Measurements from ENCODE around the gene TMC8.

The TMC8 gene

DNA sequence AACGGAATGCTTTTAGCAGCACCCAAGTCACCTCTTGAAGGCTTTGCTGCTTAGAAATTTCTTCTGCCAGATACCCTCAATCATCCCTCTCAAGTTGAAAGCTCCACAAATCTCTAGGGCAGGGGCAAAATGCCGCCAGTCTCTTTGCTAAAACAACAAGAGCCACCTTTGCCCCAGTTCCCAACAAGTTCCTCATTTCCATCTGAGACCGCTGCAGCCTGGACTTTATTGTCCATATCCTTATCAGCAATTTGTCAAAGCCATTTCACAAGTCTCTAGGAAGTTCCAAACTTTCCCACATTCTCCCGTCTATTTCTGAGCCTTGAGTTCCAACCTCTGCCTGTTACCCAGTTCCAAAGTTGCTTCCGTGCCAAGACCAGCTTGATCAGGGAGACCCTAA lies 29.5 kb upstream of the TMC8 start:
- Histone ChIP-seq H3K4me3 (ENCODE audit: low read depth in 1 of 2, low read length in 2 of 2) (no peak overlapping the region), H3K4me1 (ENCODE audit: control insufficient read depth in 1 of 2, insufficient read depth in 2 of 2, low read length in 2 of 2) (peaks cover 0 to 2% of the 10 kb centered on the region in 2 donors), H3K9me3 (ENCODE audit: control insufficient read depth in 1 of 2, low read length in 2 of 2) (no peaks in the 10 kb centered on the region), H3K27ac (ENCODE audit: low read depth, low read length) (no peak overlapping the region), H3K9ac (ENCODE audit: low read depth in 1 of 2, low read length in 2 of 2) (no peak overlapping the region), H3K36me3 (ENCODE audit: control insufficient read depth in 1 of 2, insufficient read depth in 2 of 2, low read length in 2 of 2) (peaks cover 27 to 45% of the 10 kb centered on the region in 2 donors), H3K27me3 (ENCODE audit: control insufficient read depth in 1 of 2, insufficient read depth in 2 of 2, low read length in 2 of 2) (no peaks in the 10 kb centered on the region)

DNA sequence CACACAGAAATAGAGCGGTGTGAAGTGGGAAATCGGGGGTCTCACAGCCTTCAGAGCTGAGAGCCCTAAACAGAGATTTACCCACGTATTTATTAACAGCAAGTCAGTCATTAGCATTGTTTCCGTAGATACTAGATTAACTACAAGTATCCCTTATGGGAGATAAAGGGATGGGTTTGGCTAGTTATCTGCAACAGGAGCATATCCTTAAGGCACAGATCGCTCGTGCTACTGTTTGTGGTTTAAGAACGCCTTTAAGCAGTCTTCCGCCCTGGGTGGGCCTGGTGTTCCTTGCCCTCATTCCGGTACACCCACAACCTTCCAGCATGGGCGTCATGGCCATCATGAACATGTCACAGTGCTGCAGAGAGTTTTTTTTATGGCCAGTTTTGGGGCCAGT lies 29.0 kb upstream of the TMC8 start:
- no peak overlapping the region for H3K4me3 ChIP-seq (ENCODE audit: low read depth in 1 of 2, low read length in 2 of 2)
- no peaks in the 10 kb centered on the region for H3K9me3 ChIP-seq (ENCODE audit: control insufficient read depth in 1 of 2, low read length in 2 of 2)
- peaks cover 23 to 42% of the 10 kb centered on the region in 2 donors for H3K36me3 ChIP-seq (ENCODE audit: control insufficient read depth in 1 of 2, insufficient read depth in 2 of 2, low read length in 2 of 2)
- peaks cover 0 to 2% of the 10 kb centered on the region in 2 donors for H3K4me1 ChIP-seq (ENCODE audit: control insufficient read depth in 1 of 2, insufficient read depth in 2 of 2, low read length in 2 of 2)
- no peak overlapping the region for H3K27ac ChIP-seq (ENCODE audit: low read depth, low read length)
- H3K9ac ChIP-seq (ENCODE audit: low read depth in 1 of 2, low read length in 2 of 2): no peak overlapping the region
- no peaks in the 10 kb centered on the region for H3K27me3 ChIP-seq (ENCODE audit: control insufficient read depth in 1 of 2, insufficient read depth in 2 of 2, low read length in 2 of 2)

DNA sequence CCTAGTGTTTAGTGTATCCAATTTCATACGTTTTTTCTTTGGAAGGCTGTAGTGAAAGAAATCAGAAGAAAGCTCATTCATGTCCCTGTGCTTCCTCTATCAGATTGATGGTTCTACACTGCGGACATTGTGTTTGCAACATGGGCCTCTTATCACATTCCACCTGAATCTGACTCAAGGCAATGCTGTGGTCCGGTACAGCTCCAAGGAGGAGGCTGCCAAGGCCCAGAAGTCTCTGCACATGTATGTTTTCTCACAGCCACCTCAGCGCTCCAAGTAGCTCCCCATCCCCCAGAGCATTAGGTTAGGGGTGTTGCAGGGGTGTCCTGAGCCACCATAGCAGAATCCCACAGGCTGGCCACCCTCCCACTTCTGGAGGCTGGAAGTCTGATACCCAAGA lies 27.3 kb upstream of the TMC8 start:
- H3K4me1 ChIP-seq (ENCODE audit: control insufficient read depth in 1 of 2, insufficient read depth in 2 of 2, low read length in 2 of 2): peaks cover 0 to 2% of the 10 kb centered on the region in 2 donors
- H3K9me3 ChIP-seq (ENCODE audit: control insufficient read depth in 1 of 2, low read length in 2 of 2): no peaks in the 10 kb centered on the region
- H3K4me3 ChIP-seq (ENCODE audit: low read depth in 1 of 2, low read length in 2 of 2): no peak overlapping the region
- no peaks in the 10 kb centered on the region for H3K27me3 ChIP-seq (ENCODE audit: control insufficient read depth in 1 of 2, insufficient read depth in 2 of 2, low read length in 2 of 2)
- H3K27ac ChIP-seq (ENCODE audit: low read depth, low read length): no peak overlapping the region
- H3K9ac ChIP-seq (ENCODE audit: low read depth in 1 of 2, low read length in 2 of 2): no peak overlapping the region
- H3K36me3 ChIP-seq (ENCODE audit: control insufficient read depth in 1 of 2, insufficient read depth in 2 of 2, low read length in 2 of 2): peaks cover 17 to 30% of the 10 kb centered on the region in 2 donors

DNA sequence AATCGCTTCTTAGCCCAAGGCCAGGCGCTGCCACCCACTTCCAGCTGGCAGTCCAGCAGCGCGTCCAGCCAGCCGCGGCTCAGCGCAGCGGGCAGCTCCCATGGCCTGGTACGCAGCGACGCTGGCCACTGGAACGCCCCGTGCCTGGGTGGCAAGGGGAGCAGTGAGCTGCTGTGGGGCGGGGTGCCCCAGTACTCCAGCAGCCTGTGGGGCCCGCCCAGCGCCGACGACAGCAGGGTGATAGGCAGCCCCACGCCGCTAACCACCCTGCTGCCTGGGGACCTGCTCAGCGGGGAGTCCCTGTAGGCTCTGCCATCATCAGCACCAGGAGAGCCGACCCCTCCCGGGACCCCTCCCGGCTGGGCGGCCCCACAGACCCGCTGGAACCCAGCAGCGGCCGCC lies 26.0 kb upstream of the TMC8 start:
- Histone ChIP-seq H3K4me1 (ENCODE audit: control insufficient read depth in 1 of 2, insufficient read depth in 2 of 2, low read length in 2 of 2) (peaks cover 0 to 2% of the 10 kb centered on the region in 2 donors), H3K9me3 (ENCODE audit: control insufficient read depth in 1 of 2, low read length in 2 of 2) (no peaks in the 10 kb centered on the region), H3K4me3 (ENCODE audit: low read depth in 1 of 2, low read length in 2 of 2) (no peak overlapping the region), H3K27ac (ENCODE audit: low read depth, low read length) (no peak overlapping the region), H3K36me3 (ENCODE audit: control insufficient read depth in 1 of 2, insufficient read depth in 2 of 2, low read length in 2 of 2) (peaks cover 12 to 27% of the 10 kb centered on the region in 2 donors), H3K9ac (ENCODE audit: low read depth in 1 of 2, low read length in 2 of 2) (no peak overlapping the region), H3K27me3 (ENCODE audit: control insufficient read depth in 1 of 2, insufficient read depth in 2 of 2, low read length in 2 of 2) (no peaks in the 10 kb centered on the region)

DNA sequence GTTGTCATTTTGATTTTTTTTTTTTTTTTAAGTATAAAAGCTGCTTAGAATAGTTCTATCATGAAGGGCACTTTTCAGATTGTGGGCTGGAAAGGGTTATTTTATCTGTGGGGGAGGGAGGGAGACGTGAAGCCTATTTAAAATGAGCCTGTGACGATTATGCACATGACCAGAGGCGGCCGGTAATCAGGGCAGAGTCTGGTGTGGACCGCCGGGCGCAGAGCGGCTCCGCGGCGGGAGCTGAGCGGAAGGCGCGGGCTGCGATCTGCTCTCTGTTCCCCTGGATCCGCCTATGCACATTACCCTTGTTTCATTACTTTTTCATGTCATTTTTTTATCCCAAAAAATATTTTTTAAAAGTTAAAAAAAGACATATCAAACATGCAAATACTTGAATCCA lies 25.5 kb upstream of the TMC8 start:
- no peak overlapping the region for H3K27ac ChIP-seq (ENCODE audit: low read depth, low read length)
- H3K4me3 ChIP-seq (ENCODE audit: low read depth in 1 of 2, low read length in 2 of 2): no peak overlapping the region
- H3K9me3 ChIP-seq (ENCODE audit: control insufficient read depth in 1 of 2, low read length in 2 of 2): no peaks in the 10 kb centered on the region
- no peak overlapping the region for H3K9ac ChIP-seq (ENCODE audit: low read depth in 1 of 2, low read length in 2 of 2)
- no peaks in the 10 kb centered on the region for H3K27me3 ChIP-seq (ENCODE audit: control insufficient read depth in 1 of 2, insufficient read depth in 2 of 2, low read length in 2 of 2)
- H3K4me1 ChIP-seq (ENCODE audit: control insufficient read depth in 1 of 2, insufficient read depth in 2 of 2, low read length in 2 of 2): peaks cover 0 to 2% of the 10 kb centered on the region in 2 donors
- peaks cover 12 to 27% of the 10 kb centered on the region in 2 donors for H3K36me3 ChIP-seq (ENCODE audit: control insufficient read depth in 1 of 2, insufficient read depth in 2 of 2, low read length in 2 of 2)

DNA sequence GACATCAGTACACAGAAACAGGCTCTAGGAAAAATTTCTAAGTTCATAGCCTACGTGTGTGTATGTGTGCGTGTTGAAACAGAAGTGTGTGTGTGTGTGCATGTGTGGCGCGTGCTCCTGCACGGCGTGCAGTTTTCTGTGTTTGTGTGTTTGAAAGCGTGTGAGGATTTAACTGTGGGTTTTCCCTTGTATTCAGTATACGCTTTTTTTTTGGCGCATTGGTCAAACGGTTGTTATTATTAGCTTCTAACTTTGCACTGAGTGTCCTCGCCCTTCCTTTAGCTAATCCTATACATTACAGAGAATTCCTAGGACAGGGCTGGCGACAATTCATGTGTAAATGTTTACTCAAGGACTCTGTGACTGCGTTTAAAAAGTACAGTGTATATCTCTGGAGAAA lies 25.0 kb upstream of the TMC8 start:
- Histone ChIP-seq H3K4me1 (ENCODE audit: control insufficient read depth in 1 of 2, insufficient read depth in 2 of 2, low read length in 2 of 2) (no peaks in the 10 kb centered on the region), H3K4me3 (ENCODE audit: low read depth in 1 of 2, low read length in 2 of 2) (no peak overlapping the region), H3K9me3 (ENCODE audit: control insufficient read depth in 1 of 2, low read length in 2 of 2) (no peaks in the 10 kb centered on the region), H3K36me3 (ENCODE audit: control insufficient read depth in 1 of 2, insufficient read depth in 2 of 2, low read length in 2 of 2) (peaks cover 16 to 29% of the 10 kb centered on the region in 2 donors), H3K27me3 (ENCODE audit: control insufficient read depth in 1 of 2, insufficient read depth in 2 of 2, low read length in 2 of 2) (no peaks in the 10 kb centered on the region), H3K9ac (ENCODE audit: low read depth in 1 of 2, low read length in 2 of 2) (no peak overlapping the region), H3K27ac (ENCODE audit: low read depth, low read length) (no peak overlapping the region)

DNA sequence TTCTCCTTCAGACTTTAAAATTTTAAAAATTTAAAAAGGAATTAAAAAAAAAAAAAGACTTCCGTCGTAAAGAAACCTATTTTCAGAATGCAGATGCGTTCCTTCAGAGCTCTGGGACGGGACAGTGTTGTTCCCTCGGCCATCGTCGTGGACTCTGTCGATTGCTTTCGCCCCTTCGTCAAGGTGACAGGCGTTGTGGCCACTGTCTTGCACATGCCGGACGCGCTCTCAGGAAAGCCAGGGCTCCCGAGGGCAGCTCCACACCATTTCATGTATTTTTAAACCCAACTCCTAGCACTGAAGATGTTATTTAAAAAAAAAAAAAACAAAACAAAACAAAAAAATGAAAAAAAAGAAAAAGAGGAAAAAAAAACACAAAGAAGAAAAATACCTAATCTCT lies 24.4 kb upstream of the TMC8 start:
- Histone ChIP-seq H3K9ac (ENCODE audit: low read depth in 1 of 2, low read length in 2 of 2) (no peak overlapping the region), H3K27me3 (ENCODE audit: control insufficient read depth in 1 of 2, insufficient read depth in 2 of 2, low read length in 2 of 2) (no peaks in the 10 kb centered on the region), H3K27ac (ENCODE audit: low read depth, low read length) (no peak overlapping the region), H3K4me3 (ENCODE audit: low read depth in 1 of 2, low read length in 2 of 2) (no peak overlapping the region), H3K36me3 (ENCODE audit: control insufficient read depth in 1 of 2, insufficient read depth in 2 of 2, low read length in 2 of 2) (peaks cover 22 to 35% of the 10 kb centered on the region in 2 donors), H3K4me1 (ENCODE audit: control insufficient read depth in 1 of 2, insufficient read depth in 2 of 2, low read length in 2 of 2) (no peaks in the 10 kb centered on the region), H3K9me3 (ENCODE audit: control insufficient read depth in 1 of 2, low read length in 2 of 2) (no peaks in the 10 kb centered on the region)

DNA sequence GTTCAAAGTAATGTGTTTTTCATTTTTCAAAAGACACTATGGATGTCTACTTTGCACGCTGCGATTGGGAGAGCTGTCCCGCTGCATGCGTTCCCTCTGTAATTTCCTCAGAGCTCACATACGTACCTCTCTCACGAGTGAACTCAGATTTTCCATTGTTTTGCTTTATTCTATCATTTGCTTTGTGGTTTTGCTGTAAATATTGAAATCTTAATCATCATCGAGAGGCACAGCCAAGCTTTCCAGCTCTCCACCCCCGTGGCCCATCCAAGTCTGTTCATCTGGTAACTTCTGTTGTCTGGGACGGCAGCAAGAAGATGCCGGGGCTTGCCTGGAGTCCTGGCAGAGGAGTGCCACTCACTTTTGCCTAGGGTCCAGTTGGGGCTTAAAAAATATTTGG lies 23.1 kb upstream of the TMC8 start:
- H3K27me3 ChIP-seq (ENCODE audit: control insufficient read depth in 1 of 2, insufficient read depth in 2 of 2, low read length in 2 of 2): no peaks in the 10 kb centered on the region
- H3K4me1 ChIP-seq (ENCODE audit: control insufficient read depth in 1 of 2, insufficient read depth in 2 of 2, low read length in 2 of 2): no peaks in the 10 kb centered on the region
- no peak overlapping the region for H3K27ac ChIP-seq (ENCODE audit: low read depth, low read length)
- H3K9me3 ChIP-seq (ENCODE audit: control insufficient read depth in 1 of 2, low read length in 2 of 2): no peaks in the 10 kb centered on the region
- H3K4me3 ChIP-seq (ENCODE audit: low read depth in 1 of 2, low read length in 2 of 2): no peak overlapping the region
- peaks cover 21 to 41% of the 10 kb centered on the region in 2 donors for H3K36me3 ChIP-seq (ENCODE audit: control insufficient read depth in 1 of 2, insufficient read depth in 2 of 2, low read length in 2 of 2)
- no peak overlapping the region for H3K9ac ChIP-seq (ENCODE audit: low read depth in 1 of 2, low read length in 2 of 2)

DNA sequence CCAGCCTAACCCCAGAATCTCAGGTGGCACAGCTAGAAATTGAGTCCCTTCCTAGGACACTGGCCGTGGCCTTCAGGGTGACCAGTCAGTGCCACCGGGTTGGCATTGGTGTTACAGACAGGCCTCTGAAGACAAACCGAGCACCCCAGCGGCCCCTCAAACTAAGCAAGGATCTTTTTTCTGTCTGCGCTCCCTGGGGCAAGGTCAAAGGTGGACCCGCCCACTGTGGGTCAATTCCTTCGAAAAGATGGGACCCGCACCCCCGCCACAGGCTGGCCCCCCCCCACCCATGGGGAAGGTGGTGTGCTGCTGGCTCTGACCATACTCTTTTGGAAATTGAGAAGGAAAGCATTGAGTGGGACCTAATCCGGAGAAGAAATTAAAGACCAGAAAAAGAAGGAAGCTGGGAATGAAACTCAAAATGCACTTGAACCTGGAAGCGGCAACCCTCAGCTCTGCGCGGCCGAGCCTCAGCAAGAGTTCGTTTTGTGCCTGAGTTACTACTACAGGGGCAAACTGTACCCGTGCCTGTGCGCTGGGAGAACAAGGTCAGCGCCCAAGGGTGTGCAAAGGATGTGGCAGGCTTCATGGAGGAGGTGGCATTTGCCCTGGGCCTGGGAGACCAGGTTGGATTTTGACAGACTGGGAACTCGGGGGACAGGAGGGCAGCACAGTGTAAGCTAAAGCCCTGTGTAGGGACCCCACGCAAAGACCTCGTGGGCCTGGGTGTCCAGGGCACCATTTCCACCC lies 22.4 kb upstream of the TMC8 start:
- Histone ChIP-seq H3K27ac (ENCODE audit: low read depth, low read length) (no peak overlapping the region), H3K36me3 (ENCODE audit: control insufficient read depth in 1 of 2, insufficient read depth in 2 of 2, low read length in 2 of 2) (peaks cover 19 to 37% of the 10 kb centered on the region in 2 donors), H3K4me3 (ENCODE audit: low read depth in 1 of 2, low read length in 2 of 2) (no peak overlapping the region), H3K9me3 (ENCODE audit: control insufficient read depth in 1 of 2, low read length in 2 of 2) (no peaks in the 10 kb centered on the region), H3K27me3 (ENCODE audit: control insufficient read depth in 1 of 2, insufficient read depth in 2 of 2, low read length in 2 of 2) (no peaks in the 10 kb centered on the region), H3K9ac (ENCODE audit: low read depth in 1 of 2, low read length in 2 of 2) (no peak overlapping the region), H3K4me1 (ENCODE audit: control insufficient read depth in 1 of 2, insufficient read depth in 2 of 2, low read length in 2 of 2) (peaks cover 0 to 5% of the 10 kb centered on the region in 2 donors)

DNA sequence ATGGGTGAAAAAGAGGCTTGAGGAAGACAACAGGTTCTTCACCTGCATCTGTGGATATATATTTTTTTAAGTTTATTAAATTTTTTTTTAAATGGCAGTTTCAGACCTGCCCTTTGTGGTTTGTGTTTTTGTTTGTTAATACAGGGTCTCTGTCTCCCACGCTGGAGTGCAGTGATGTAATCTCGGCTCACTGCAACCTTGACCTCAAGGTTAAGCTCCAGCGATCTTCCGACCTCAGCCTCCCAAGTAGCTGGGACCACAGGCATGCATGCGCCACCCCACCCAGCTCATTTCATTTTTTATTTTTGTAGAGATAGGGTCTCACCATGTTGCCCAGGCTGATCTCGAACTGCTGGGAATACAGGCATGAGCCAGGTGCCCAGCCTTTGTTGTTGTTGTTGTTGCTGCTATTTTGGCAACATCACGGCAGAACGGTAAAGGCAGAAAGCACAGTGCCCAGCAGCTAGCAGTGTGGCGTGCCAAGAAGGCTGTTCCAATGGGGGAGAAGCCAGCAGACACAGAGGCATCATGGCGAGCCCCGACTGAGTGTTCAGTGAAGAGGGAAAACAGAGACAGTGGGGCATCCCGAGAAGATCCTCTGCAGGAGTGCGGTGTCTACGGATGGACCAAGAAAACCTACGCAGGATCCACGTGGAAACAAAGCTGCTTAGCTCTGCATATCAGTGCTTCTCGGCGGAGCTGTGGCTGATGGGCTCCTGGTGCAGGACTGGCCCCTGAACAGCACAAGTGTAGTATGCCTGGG lies 21.7 kb upstream of the TMC8 start:
- Histone ChIP-seq H3K4me1 (ENCODE audit: control insufficient read depth in 1 of 2, insufficient read depth in 2 of 2, low read length in 2 of 2) (peaks cover 5 to 6% of the 10 kb centered on the region in 2 donors), H3K27ac (ENCODE audit: low read depth, low read length) (no peak overlapping the region), H3K36me3 (ENCODE audit: control insufficient read depth in 1 of 2, insufficient read depth in 2 of 2, low read length in 2 of 2) (peaks cover 18 to 30% of the 10 kb centered on the region in 2 donors), H3K9ac (ENCODE audit: low read depth in 1 of 2, low read length in 2 of 2) (no peak overlapping the region), H3K27me3 (ENCODE audit: control insufficient read depth in 1 of 2, insufficient read depth in 2 of 2, low read length in 2 of 2) (no peaks in the 10 kb centered on the region), H3K4me3 (ENCODE audit: low read depth in 1 of 2, low read length in 2 of 2) (no peak overlapping the region), H3K9me3 (ENCODE audit: control insufficient read depth in 1 of 2, low read length in 2 of 2) (no peaks in the 10 kb centered on the region)
